Hepatocyte (in vitro differentiated cells): ENCODE data around the gene APBA2. TPM values are rescaled to one million over a fixed set of nuclear protein-coding genes. Genes with fewer than 3 reads are reported as not detected.

Experiments used
- DNase-seq: peaks from one replicate; pipeline ENCODE4 v3.0.0-alpha.2; 2016; ENCODE audit warnings: low spot score
- H2AFZ ChIP-seq: fragments of 200-600 bp; sonication (generic); 2 replicates; pipeline ENCODE4 v1.6.0; 2016; ENCODE audit warnings: antibody characterized with exemption, mild to moderate bottlenecking
- H3K27ac ChIP-seq: fragments of 200-600 bp; sonication (generic); 2 replicates; pipeline ENCODE4 v1.5.1; 2016; ENCODE audit warnings: mild to moderate bottlenecking
- H3K27me3 ChIP-seq: fragments of 200-600 bp; sonication (generic); 2 replicates; pipeline ENCODE4 v1.6.1; 2016
- H3K36me3 ChIP-seq: fragments of 200-600 bp; sonication (generic); replicated peaks from 2 replicates; pipeline ENCODE4 v1.5.1; 2016; ENCODE audit warnings: low read depth; ENCODE audit not compliant: insufficient read depth
- H3K4me1 ChIP-seq: fragments of 200-600 bp; sonication (generic); 2 replicates; pipeline ENCODE4 v1.5.1; 2016; ENCODE audit warnings: mild to moderate bottlenecking, moderate library complexity; ENCODE audit not compliant: insufficient read depth
- H3K4me2 ChIP-seq: fragments of 200-600 bp; sonication (generic); 2 replicates; pipeline ENCODE4 v1.6.0; 2016
- H3K4me3 ChIP-seq: fragments of 200-600 bp; sonication (generic); 2 replicates; pipeline ENCODE4 v1.5.1; 2016; ENCODE audit warnings: mild to moderate bottlenecking
- H3K79me2 ChIP-seq: fragments of 200-600 bp; sonication (generic); 2 replicates; pipeline ENCODE4 v1.6.0; 2017; ENCODE audit warnings: mild to moderate bottlenecking
- H3K9me2 ChIP-seq: fragments of 200-600 bp; sonication (generic); replicated peaks from 2 replicates; pipeline ENCODE4 v1.6.0; 2017; ENCODE audit warnings: mild to moderate bottlenecking; ENCODE audit not compliant: insufficient read depth
- H3K9me3 ChIP-seq: fragments of 200-600 bp; sonication (generic); 2 replicates; pipeline ENCODE4 v1.5.1; 2016; ENCODE audit warnings: low read depth, mild to moderate bottlenecking
- H4K20me1 ChIP-seq: fragments of 200-600 bp; sonication (generic); 2 replicates; pipeline ENCODE4 v1.6.0; 2016; ENCODE audit warnings: mild to moderate bottlenecking; ENCODE audit not compliant: insufficient read depth, poor library complexity, severe bottlenecking
- EZH2 ChIP-seq: fragments of 200-600 bp; sonication (generic); IDR thresholded peaks from 2 replicates; pipeline ENCODE4 v1.6.1; 2016; ENCODE audit warnings: antibody characterized with exemption, mild to moderate bottlenecking, borderline replicate concordance
- EZH2phosphoT487 ChIP-seq: fragments of 200-600 bp; sonication (generic); IDR thresholded peaks from one replicate; pipeline ENCODE4 v1.6.1; 2018; ENCODE audit warnings: antibody characterized with exemption, mild to moderate bottlenecking, low read depth, moderate library complexity; ENCODE audit not compliant: unreplicated experiment, severe bottlenecking
- WGBS: methylation state at CpG from one replicate; pipeline ENCODE4 v1.1.6; 2016; ENCODE audit warnings: low lambda C conversion rate; ENCODE audit errors: missing lambda C conversion rate; 5-methylcytosine and 5-hydroxymethylcytosine counted together
- polyA plus RNA-seq: library from polyadenylated mRNA; unstranded; fragments of >200 nt; fragmentation: Nextera tagmentation; extraction: Ambion mirVana; gene quantifications from 2 replicates; pipeline ENCODE4 v1.2.1, GENCODE V29; 2016
- total RNA-seq: library from RNA; depleted of rRNA; stranded (reverse); fragments of >200 nt; gene quantifications from 2 replicates; pipeline ENCODE4 v1.2.3, GENCODE V29; 2014
- TF ChIP-seq, protein P1 (sequence below): fragments of 200-600 bp; sonication (generic); IDR thresholded peaks from 2 replicates; pipeline ENCODE4 v1.5.1; 2016; ENCODE audit warnings: antibody characterized with exemption, mild to moderate bottlenecking; ENCODE audit not compliant: poor library complexity

The APBA2 gene
- total and polyA plus RNA-seq, 2 experiments from 2014 or later: 8.4 to 10.1 TPM

DNA sequence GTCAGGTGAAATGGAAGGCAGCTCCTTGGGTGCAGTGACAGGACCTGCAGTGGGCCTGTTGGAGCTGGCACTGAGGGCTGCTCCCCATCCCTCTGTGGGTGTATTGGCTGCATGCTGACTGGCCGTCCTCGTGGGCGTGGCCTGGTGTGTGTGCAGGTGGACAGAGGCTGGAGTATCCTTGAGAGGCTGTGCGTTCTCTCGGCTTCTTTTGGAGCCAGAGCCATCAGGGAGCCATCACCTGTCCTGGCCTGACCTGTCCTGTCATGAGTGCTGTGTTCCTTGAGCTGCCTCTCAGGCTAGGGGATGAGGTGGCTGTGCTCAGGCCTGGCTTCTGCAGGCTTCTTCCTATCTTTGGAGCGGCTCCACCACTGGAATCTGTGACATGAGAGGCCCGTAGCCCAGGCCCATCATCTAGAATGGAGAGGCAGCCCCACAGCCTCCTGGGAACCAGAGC is 61.5 kb downstream of the APBA2 start:
- H3K4me2 ChIP-seq: no peak overlapping the region
- no peaks in the 10 kb centered on the region for H3K79me2 ChIP-seq
- H3K27me3 ChIP-seq: no peaks in the 10 kb centered on the region
- H4K20me1 ChIP-seq: no peaks in the 10 kb centered on the region
- H2AFZ ChIP-seq: no peak overlapping the region
- DNase-seq: no peak
- TF ChIP-seq, protein P1, sequence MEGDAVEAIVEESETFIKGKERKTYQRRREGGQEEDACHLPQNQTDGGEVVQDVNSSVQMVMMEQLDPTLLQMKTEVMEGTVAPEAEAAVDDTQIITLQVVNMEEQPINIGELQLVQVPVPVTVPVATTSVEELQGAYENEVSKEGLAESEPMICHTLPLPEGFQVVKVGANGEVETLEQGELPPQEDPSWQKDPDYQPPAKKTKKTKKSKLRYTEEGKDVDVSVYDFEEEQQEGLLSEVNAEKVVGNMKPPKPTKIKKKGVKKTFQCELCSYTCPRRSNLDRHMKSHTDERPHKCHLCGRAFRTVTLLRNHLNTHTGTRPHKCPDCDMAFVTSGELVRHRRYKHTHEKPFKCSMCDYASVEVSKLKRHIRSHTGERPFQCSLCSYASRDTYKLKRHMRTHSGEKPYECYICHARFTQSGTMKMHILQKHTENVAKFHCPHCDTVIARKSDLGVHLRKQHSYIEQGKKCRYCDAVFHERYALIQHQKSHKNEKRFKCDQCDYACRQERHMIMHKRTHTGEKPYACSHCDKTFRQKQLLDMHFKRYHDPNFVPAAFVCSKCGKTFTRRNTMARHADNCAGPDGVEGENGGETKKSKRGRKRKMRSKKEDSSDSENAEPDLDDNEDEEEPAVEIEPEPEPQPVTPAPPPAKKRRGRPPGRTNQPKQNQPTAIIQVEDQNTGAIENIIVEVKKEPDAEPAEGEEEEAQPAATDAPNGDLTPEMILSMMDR: no peak
- TF ChIP-seq EZH2phosphoT487 (no peak), EZH2 (no peak)
- no peaks in the 10 kb centered on the region for H3K9me3 ChIP-seq
- no peak overlapping the region for H3K4me3 ChIP-seq
- no peaks in the 10 kb centered on the region for H3K4me1 ChIP-seq
- H3K36me3 ChIP-seq: no peaks in the 10 kb centered on the region
- 92% methylated on average over 7 of the region's 7 CpGs for WGBS
- no peaks in the 10 kb centered on the region for H3K9me2 ChIP-seq
- H3K27ac ChIP-seq: no peak overlapping the region

DNA sequence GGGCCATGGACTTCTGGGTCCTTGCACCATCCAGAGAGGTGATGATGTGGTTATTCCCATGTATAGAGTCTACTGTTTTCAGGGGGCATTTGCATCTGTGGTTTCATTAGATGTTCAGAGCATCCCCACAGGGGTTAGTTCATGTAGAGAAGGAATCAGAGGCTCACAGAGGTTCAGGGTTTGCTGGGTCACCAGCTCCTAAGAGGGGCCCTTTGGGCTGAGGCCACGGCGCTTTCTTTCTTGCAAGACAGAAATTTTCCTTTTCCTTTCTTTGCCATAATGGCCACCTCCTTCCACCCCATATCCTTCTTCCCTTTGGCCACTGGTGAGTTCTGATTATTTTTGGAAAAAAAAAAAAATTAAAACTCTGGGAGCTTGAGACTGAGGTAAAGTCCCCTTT is 62.3 kb downstream of the APBA2 start:
- no peaks in the 10 kb centered on the region for H3K9me3 ChIP-seq
- no peaks in the 10 kb centered on the region for H3K27me3 ChIP-seq
- H3K4me3 ChIP-seq: no peak overlapping the region
- TF ChIP-seq EZH2: no peak
- no peak for TF ChIP-seq EZH2phosphoT487
- TF ChIP-seq, protein P1: no peak
- no peaks in the 10 kb centered on the region for H3K9me2 ChIP-seq
- WGBS: 97% methylated on average over 2 of the region's 2 CpGs
- DNase-seq: no peak
- H3K4me1 ChIP-seq: no peaks in the 10 kb centered on the region
- H3K79me2 ChIP-seq: no peaks in the 10 kb centered on the region
- H3K27ac ChIP-seq: no peak overlapping the region
- no peak overlapping the region for H3K4me2 ChIP-seq
- H3K36me3 ChIP-seq: no peaks in the 10 kb centered on the region
- H2AFZ ChIP-seq: no peak overlapping the region
- no peaks in the 10 kb centered on the region for H4K20me1 ChIP-seq

DNA sequence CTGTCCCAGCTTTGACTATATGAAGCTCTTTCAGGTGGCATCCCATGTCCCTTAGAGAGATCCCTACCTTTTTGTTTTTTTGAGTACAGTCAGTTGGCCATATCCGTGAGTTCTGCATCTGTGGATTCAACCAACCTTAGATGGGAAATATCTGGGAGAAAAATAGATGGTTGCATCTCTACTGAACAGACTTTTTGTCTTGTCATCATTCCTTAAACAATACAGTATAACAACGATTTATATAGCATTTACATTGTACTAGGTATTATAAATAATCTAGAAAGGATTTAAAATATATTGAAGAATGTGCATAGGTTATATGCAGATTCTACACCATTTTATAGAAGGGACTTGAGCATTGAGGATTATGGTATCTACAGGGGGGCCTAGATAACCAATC is 65.1 kb downstream of the APBA2 start:
- H3K9me3 ChIP-seq: no peaks in the 10 kb centered on the region
- whole genome bisulfite sequencing: 96% methylated on average over 2 of the region's 2 CpGs
- no peaks in the 10 kb centered on the region for H3K36me3 ChIP-seq
- peaks cover 12% of the 10 kb centered on the region for H3K4me1 ChIP-seq
- no peaks in the 10 kb centered on the region for H3K9me2 ChIP-seq
- H3K4me3 ChIP-seq: no peak overlapping the region
- H3K27ac ChIP-seq: no peak overlapping the region
- DNase-seq: no peak
- no peak overlapping the region for H2AFZ ChIP-seq
- H3K27me3 ChIP-seq: no peaks in the 10 kb centered on the region
- no peak overlapping the region for H3K4me2 ChIP-seq
- TF ChIP-seq, protein P1: no peak
- TF ChIP-seq EZH2: no peak
- no peak for TF ChIP-seq EZH2phosphoT487
- H4K20me1 ChIP-seq: no peaks in the 10 kb centered on the region
- H3K79me2 ChIP-seq: no peaks in the 10 kb centered on the region
